HepG2 (cell line): ENCODE results near the gene KLKB1. TPM values are rescaled to one million over a fixed set of nuclear protein-coding genes. Genes with fewer than 3 reads are reported as not detected.

ENCODE experiments used
- ATAC-seq: fragments of 200-7000 bp; cut with Tn5 transposase; 3 replicates; pipeline ENCODE4 v1.9.1; 2020; ENCODE audit warnings: mild to moderate bottlenecking, moderate library complexity
- BruUV-seq: library from RNA; stranded (reverse); fragments of 400-500 nt; replicated peaks from 2 replicates; lab custom pipeline; 2021; lab: Mats Ljungman, UMichigan
- CTCF ChIA-PET: fragments of 300-600 bp; formaldehyde crosslinking; extraction: SDS; loops from one replicate; lab custom pipeline; 2021; ENCODE audit warnings: low total read pairs, inconsistent platforms, low intra/inter-chr PET ratio; lab: Yijun Ruan, JAX
- POLR2A ChIA-PET: fragments of 350-600 bp; sonication (Branson Sonifier 250); formaldehyde crosslinking; loops from one replicate; lab custom pipeline; 2020; ENCODE audit warnings: antibody characterized with exemption, inconsistent platforms; lab: Yijun Ruan, JAX
- DNase-seq: peaks from one replicate; pipeline ENCODE4 v3.0.0-alpha.2; 2015; ENCODE audit warnings: low spot score
- FAIRE-seq: peaks from 3 replicates; lab custom pipeline; 2011; peaks lifted over from hg19 to GRCh38; lab: Jason Lieb, UNC
- H2AFZ ChIP-seq: one replicate; pipeline ENCODE4 v1.6.1; 2011; ENCODE audit warnings: low read length, inconsistent platforms
- H3K27ac ChIP-seq: fragments of 300-600 bp; 3 replicates; pipeline ENCODE4 v1.8.0; 2011; ENCODE audit warnings: mixed run types, mild to moderate bottlenecking, mixed read lengths, low read length, inconsistent platforms; ENCODE audit not compliant: insufficient read depth; ENCODE audit errors: extremely low read length
- H3K27me3 ChIP-seq, 2 experiments: fragments of 200-600 bp in 1 of 2; 2 replicates in 1 of 2; 3 replicates in 1 of 2; pipeline versions ENCODE4 v1.6.0 to v1.8.0; 2011; ENCODE audit warnings: low read length in 2 of 2, mild to moderate bottlenecking in 2 of 2, moderate library complexity in 2 of 2, inconsistent platforms in 1 of 2; ENCODE audit not compliant: insufficient read depth in 2 of 2, control insufficient read depth in 1 of 2
- H3K36me3 ChIP-seq, 2 experiments: fragments of 200-600 bp in 1 of 2; replicated peaks in 1 of 2; 2 replicates in 1 of 2; 3 replicates in 1 of 2; pipeline versions ENCODE4 v1.5.1 to v1.8.0; 2011; ENCODE audit warnings: low read length in 2 of 2, inconsistent platforms in 1 of 2; ENCODE audit not compliant: insufficient read depth in 2 of 2, control insufficient read depth in 1 of 2
- H3K4me1 ChIP-seq: 2 replicates; pipeline ENCODE4 v1.5.1; 2012; ENCODE audit warnings: low read length, inconsistent platforms; ENCODE audit not compliant: insufficient read depth
- H3K4me2 ChIP-seq: 2 replicates; pipeline ENCODE4 v1.6.0; 2011; ENCODE audit warnings: low read depth, low read length, inconsistent platforms
- H3K4me3 ChIP-seq, 3 experiments: fragments of 200-600 bp in 1 of 3; sonication (generic), shearing (Covaris generic) in 1 of 3; replicated peaks in 1 of 3; 2 replicates each; pipeline ENCODE4 v1.5.1; 2011 to 2016; ENCODE audit warnings: low read length in 3 of 3, inconsistent platforms in 2 of 3, low read depth in 2 of 3, mild to moderate bottlenecking in 2 of 3, control low read depth in 1 of 3, mixed read lengths in 1 of 3; ENCODE audit not compliant: insufficient read depth in 1 of 3
- H3K79me2 ChIP-seq: one replicate; pipeline ENCODE4 v1.6.1; 2011; ENCODE audit warnings: low read length, inconsistent platforms; ENCODE audit not compliant: insufficient read depth
- H3K9ac ChIP-seq: 2 replicates; pipeline ENCODE4 v1.6.0; 2011; ENCODE audit warnings: mild to moderate bottlenecking, low read depth, low read length, inconsistent platforms; ENCODE audit not compliant: insufficient read depth
- H3K9me3 ChIP-seq: 2 replicates; pipeline ENCODE4 v1.5.1; 2012; ENCODE audit warnings: mild to moderate bottlenecking, low read length
- H4K20me1 ChIP-seq: 2 replicates; pipeline ENCODE4 v1.6.0; 2011; ENCODE audit warnings: inconsistent platforms, mild to moderate bottlenecking, low read length, moderate library complexity; ENCODE audit not compliant: insufficient read depth
- ATM ChIP-seq: fragments of 450-650 bp; IDR thresholded peaks from 2 replicates; pipeline ENCODE4 v1.7.1; 2017; ENCODE audit warnings: mild to moderate bottlenecking, borderline replicate concordance
- PAWR ChIP-seq: sonication (generic); formaldehyde crosslinking; IDR thresholded peaks from 2 replicates; pipeline ENCODE4 v1.4.0; 2020; ENCODE audit warnings: missing genetic modification reagents, mild to moderate bottlenecking, borderline replicate concordance
- RARA ChIP-seq: IDR thresholded peaks from 2 replicates; pipeline ENCODE4 v1.6.1; 2016; ENCODE audit warnings: missing genetic modification reagents, missing compliant biosample characterization
- ZNF30 ChIP-seq: sonication (generic); formaldehyde crosslinking; IDR thresholded peaks from 2 replicates; pipeline ENCODE4 v1.5.0; 2020; ENCODE audit warnings: mild to moderate bottlenecking, missing genetic modification reagents
- ZNF816 ChIP-seq: sonication (generic); formaldehyde crosslinking; IDR thresholded peaks from 2 replicates; pipeline ENCODE4 v1.8.0; 2022; ENCODE audit warnings: missing genetic modification reagents, mild to moderate bottlenecking, borderline replicate concordance
- WGBS: methylation state at CpG from one replicate; pipeline ENCODE4 v1.1.6; 2017; ENCODE audit warnings: low lambda C conversion rate; 5-methylcytosine and 5-hydroxymethylcytosine counted together
- in situ Hi-C: cut with HindIII; loops from 2 replicates; pipeline ENCODE4 v1.10.0; 2017; ENCODE audit warnings: low pct_unique_long_range_greater_than_20kb; ENCODE audit not compliant: extremely low pct_ligation_motif_present
- intact Hi-C: fragments of 100-400 bp; cut with micrococcal nuclease; formaldehyde crosslinking; loops from one replicate; pipeline ENCODE4 v1.10.0; 2022; ENCODE audit not compliant: unreplicated experiment
- polyA plus RNA-seq, 8 experiments: library from polyadenylated mRNA; depleted of rRNA in 3 of 8; stranded (reverse) in 7 of 8; unstranded in 1 of 8; fragments of >200 nt; fragmentation: Illumina TruSeq in 4 of 8; extraction: Trizol in 4 of 8; gene quantifications; 2 replicates each; pipeline versions ENCODE4 v1.2.1 to v1.2.3, GENCODE V29; 2011 to 2016; ENCODE audit warnings: low read depth in 4 of 8, missing spikeins in 1 of 8, mixed read lengths in 1 of 8; ENCODE audit not compliant: insufficient read depth in 1 of 8
- total RNA-seq, 5 experiments: library from RNA; depleted of rRNA; stranded (reverse); fragments of >200 nt; fragmentation: Illumina TruSeq; extraction: Trizol; gene quantifications; 2 replicates each; pipeline ENCODE4 v1.2.3, GENCODE V29; 2016; ENCODE audit warnings: low read depth in 1 of 5
- TF ChIP-seq, protein P1 (sequence below): sonication (generic); formaldehyde crosslinking; IDR thresholded peaks from 2 replicates; pipeline ENCODE4 v1.4.0; 2020; ENCODE audit warnings: mild to moderate bottlenecking, low read depth, missing genetic modification reagents
- TF ChIP-seq, protein P2 (sequence below): sonication (generic); formaldehyde crosslinking; conservative IDR thresholded peaks from 2 replicates; pipeline ENCODE4 v1.8.0; 2022; ENCODE audit warnings: mild to moderate bottlenecking, moderate library complexity, missing genetic modification reagents
- TF ChIP-seq, protein P3 (sequence below): sonication (generic); formaldehyde crosslinking; IDR thresholded peaks from 2 replicates; pipeline ENCODE4 v1.5.0; 2020; ENCODE audit warnings: missing genetic modification reagents

KLKB1 gene
- total and polyA plus RNA-seq, 2 of the 13 experiments (the other 11 are each of a cell fraction or from before 2014, with no cell fraction given), result 0.26 to 0.49 TPM

DNA sequence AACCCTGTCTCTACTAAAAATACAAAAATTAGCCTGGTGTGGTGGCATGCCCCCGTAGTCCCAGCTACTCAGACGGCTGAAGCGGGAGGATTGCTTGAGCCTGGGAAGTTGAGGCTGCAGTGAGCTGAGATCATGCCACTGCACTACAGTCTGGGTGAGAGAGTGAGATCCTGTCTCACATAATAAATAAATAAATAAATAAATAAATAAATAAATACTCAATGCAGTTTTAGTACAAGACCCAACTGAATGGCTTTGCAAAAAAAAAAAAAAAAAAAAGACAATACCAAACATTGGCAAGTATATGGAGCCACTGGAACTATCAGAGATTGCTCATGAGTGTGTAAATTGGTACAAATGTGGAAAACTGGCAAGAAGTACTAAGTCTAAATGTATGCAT, 39.2 kb upstream of the KLKB1 start:
- no TSS peak for BruUV-seq
- POLR2A ChIA-PET, result no interaction called here
- in situ Hi-C loops (no loop called here), intact Hi-C loops (no loop called here)
- no peaks in the 10 kb centered on the region for H3K79me2 ChIP-seq
- TF ChIP-seq PAWR (CRISPR knock-in tag) (no peak), ZNF30 (CRISPR knock-in tag) (no peak), ATM (no peak), ZNF816 (CRISPR knock-in tag) (no peak), RARA (CRISPR knock-in tag) (no peak)
- TF ChIP-seq, protein P1, sequence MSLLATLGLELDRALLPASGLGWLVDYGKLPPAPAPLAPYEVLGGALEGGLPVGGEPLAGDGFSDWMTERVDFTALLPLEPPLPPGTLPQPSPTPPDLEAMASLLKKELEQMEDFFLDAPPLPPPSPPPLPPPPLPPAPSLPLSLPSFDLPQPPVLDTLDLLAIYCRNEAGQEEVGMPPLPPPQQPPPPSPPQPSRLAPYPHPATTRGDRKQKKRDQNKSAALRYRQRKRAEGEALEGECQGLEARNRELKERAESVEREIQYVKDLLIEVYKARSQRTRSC, result no peak
- TF ChIP-seq, protein P2, sequence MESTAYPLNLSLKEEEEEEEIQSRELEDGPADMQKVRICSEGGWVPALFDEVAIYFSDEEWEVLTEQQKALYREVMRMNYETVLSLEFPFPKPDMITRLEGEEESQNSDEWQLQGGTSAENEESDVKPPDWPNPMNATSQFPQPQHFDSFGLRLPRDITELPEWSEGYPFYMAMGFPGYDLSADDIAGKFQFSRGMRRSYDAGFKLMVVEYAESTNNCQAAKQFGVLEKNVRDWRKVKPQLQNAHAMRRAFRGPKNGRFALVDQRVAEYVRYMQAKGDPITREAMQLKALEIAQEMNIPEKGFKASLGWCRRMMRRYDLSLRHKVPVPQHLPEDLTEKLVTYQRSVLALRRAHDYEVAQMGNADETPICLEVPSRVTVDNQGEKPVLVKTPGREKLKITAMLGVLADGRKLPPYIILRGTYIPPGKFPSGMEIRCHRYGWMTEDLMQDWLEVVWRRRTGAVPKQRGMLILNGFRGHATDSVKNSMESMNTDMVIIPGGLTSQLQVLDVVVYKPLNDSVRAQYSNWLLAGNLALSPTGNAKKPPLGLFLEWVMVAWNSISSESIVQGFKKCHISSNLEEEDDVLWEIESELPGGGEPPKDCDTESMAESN (CRISPR knock-in tag), result no peak
- TF ChIP-seq, protein P3, sequence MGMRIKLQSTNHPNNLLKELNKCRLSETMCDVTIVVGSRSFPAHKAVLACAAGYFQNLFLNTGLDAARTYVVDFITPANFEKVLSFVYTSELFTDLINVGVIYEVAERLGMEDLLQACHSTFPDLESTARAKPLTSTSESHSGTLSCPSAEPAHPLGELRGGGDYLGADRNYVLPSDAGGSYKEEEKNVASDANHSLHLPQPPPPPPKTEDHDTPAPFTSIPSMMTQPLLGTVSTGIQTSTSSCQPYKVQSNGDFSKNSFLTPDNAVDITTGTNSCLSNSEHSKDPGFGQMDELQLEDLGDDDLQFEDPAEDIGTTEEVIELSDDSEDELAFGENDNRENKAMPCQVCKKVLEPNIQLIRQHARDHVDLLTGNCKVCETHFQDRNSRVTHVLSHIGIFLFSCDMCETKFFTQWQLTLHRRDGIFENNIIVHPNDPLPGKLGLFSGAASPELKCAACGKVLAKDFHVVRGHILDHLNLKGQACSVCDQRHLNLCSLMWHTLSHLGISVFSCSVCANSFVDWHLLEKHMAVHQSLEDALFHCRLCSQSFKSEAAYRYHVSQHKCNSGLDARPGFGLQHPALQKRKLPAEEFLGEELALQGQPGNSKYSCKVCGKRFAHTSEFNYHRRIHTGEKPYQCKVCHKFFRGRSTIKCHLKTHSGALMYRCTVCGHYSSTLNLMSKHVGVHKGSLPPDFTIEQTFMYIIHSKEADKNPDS, result no peak
- no peak overlapping the region for H2AFZ ChIP-seq
- H3K9ac ChIP-seq, result no peak overlapping the region
- 54% methylated on average over 3 of the region's 3 CpGs for WGBS
- no peaks in the 10 kb centered on the region for H3K36me3 ChIP-seq
- no peak for FAIRE-seq
- CTCF ChIA-PET, result no interaction called here
- no peaks in the 10 kb centered on the region for H3K27me3 ChIP-seq
- no peak for DNase-seq
- ATAC-seq, result no peak
- H4K20me1 ChIP-seq, result no peaks in the 10 kb centered on the region
- H3K4me2 ChIP-seq, result no peak overlapping the region
- peaks cover 19% of the 10 kb centered on the region for H3K4me1 ChIP-seq
- no peak overlapping the region for H3K27ac ChIP-seq
- H3K4me3 ChIP-seq, result no peak overlapping the region
- no peaks in the 10 kb centered on the region for H3K9me3 ChIP-seq
